Neuronal stem cell (in vitro differentiated cells): Measurements from ENCODE around the gene AMOTL1.

ENCODE experiments used
- DNase-seq: peaks from one replicate; pipeline ENCODE4 v3.0.0-alpha.2; 2013; ENCODE audit warnings: low spot score
- H2AFZ ChIP-seq: one replicate; pipeline ENCODE4 v1.6.1; 2013; ENCODE audit warnings: mild to moderate bottlenecking, low read length, inconsistent platforms
- H2AK5ac ChIP-seq: 2 replicates; pipeline ENCODE4 v1.6.1; 2013; ENCODE audit warnings: low read depth, mild to moderate bottlenecking, inconsistent platforms, low read length, moderate library complexity, mixed read lengths
- H2BK120ac ChIP-seq: 2 replicates; pipeline ENCODE4 v1.6.1; 2013; ENCODE audit warnings: low read depth, mild to moderate bottlenecking, inconsistent platforms, low read length, moderate library complexity, mixed read lengths
- H2BK12ac ChIP-seq: one replicate; pipeline ENCODE4 v1.6.1; 2013; ENCODE audit warnings: low read length, inconsistent platforms
- H2BK15ac ChIP-seq: 2 replicates; pipeline ENCODE4 v1.6.1; 2013; ENCODE audit warnings: mild to moderate bottlenecking, low read length, inconsistent platforms, mixed read lengths
- H2BK5ac ChIP-seq: one replicate; pipeline ENCODE4 v1.6.1; 2013; ENCODE audit warnings: inconsistent platforms, mild to moderate bottlenecking, low read length, moderate library complexity
- H3K14ac ChIP-seq: one replicate; pipeline ENCODE4 v1.6.1; 2013; ENCODE audit warnings: low read length, inconsistent platforms
- H3K18ac ChIP-seq: 2 replicates; pipeline ENCODE4 v1.6.1; 2013; ENCODE audit warnings: low read length, inconsistent platforms
- H3K23ac ChIP-seq: 2 replicates; pipeline ENCODE4 v1.6.1; 2013; ENCODE audit warnings: low read depth, mild to moderate bottlenecking, mixed read lengths, low read length, inconsistent platforms; ENCODE audit not compliant: poor library complexity
- H3K27ac ChIP-seq: replicated peaks from 3 replicates; pipeline ENCODE4 v1.5.1; 2013; ENCODE audit warnings: low read length, inconsistent platforms
- H3K27me3 ChIP-seq, 3 experiments: 2 replicates each; pipeline ENCODE4 v1.6.1; 2013; ENCODE audit warnings: low read length in 3 of 3, mild to moderate bottlenecking in 2 of 3, inconsistent platforms in 1 of 3, low read depth in 1 of 3, mixed read lengths in 1 of 3, moderate library complexity in 1 of 3; ENCODE audit not compliant: control insufficient read depth in 3 of 3, insufficient read depth in 3 of 3
- H3K36me3 ChIP-seq, 2 donors: replicated peaks in 1 of 2; 2 replicates each; pipeline ENCODE4 v1.6.1; 2013; ENCODE audit warnings: low read length in 2 of 2; ENCODE audit not compliant: control insufficient read depth in 2 of 2, insufficient read depth in 2 of 2
- H3K4ac ChIP-seq: 2 replicates; pipeline ENCODE4 v1.6.1; 2013; ENCODE audit warnings: inconsistent platforms, mild to moderate bottlenecking, low read length, moderate library complexity
- H3K4me1 ChIP-seq, 2 donors: 1 replicate in 1 of 2; 2 replicates in 1 of 2; pipeline ENCODE4 v1.6.1; 2013; ENCODE audit warnings: low read length in 2 of 2, low read depth in 1 of 2; ENCODE audit not compliant: control insufficient read depth in 2 of 2, insufficient read depth in 1 of 2
- H3K4me2 ChIP-seq: one replicate; pipeline ENCODE4 v1.6.1; 2013; ENCODE audit warnings: mild to moderate bottlenecking, low read length, inconsistent platforms; ENCODE audit not compliant: insufficient read depth, poor library complexity, severe bottlenecking
- H3K4me3 ChIP-seq, 2 donors: 2 replicates each; pipeline ENCODE4 v1.5.1; 2013; ENCODE audit warnings: low read length in 2 of 2, mild to moderate bottlenecking in 2 of 2, inconsistent platforms in 1 of 2, moderate library complexity in 1 of 2
- H3K79me1 ChIP-seq: one replicate; pipeline ENCODE4 v1.6.1; 2013; ENCODE audit warnings: low read depth, mild to moderate bottlenecking, inconsistent platforms, low read length, moderate library complexity
- H3K9ac ChIP-seq: one replicate; pipeline ENCODE4 v1.6.1; 2013; ENCODE audit warnings: mild to moderate bottlenecking, low read depth, low read length, inconsistent platforms; ENCODE audit not compliant: poor library complexity
- H3K9me3 ChIP-seq, 2 donors: replicated peaks in 1 of 2; 2 replicates each; pipeline versions ENCODE3 to v1.6.1; 2013; ENCODE audit warnings: low read length in 2 of 2, mild to moderate bottlenecking in 2 of 2, inconsistent platforms in 1 of 2, low read depth in 1 of 2, mixed read lengths in 1 of 2, moderate library complexity in 1 of 2; ENCODE audit not compliant: control insufficient read depth in 2 of 2, insufficient read depth in 1 of 2
- H4K8ac ChIP-seq: one replicate; pipeline ENCODE4 v1.6.1; 2013; ENCODE audit warnings: low read depth, mild to moderate bottlenecking, inconsistent platforms, low read length, moderate library complexity
- H4K91ac ChIP-seq: one replicate; pipeline ENCODE4 v1.6.1; 2013; ENCODE audit warnings: low read length, low read depth, mild to moderate bottlenecking, inconsistent platforms; ENCODE audit not compliant: poor library complexity
- WGBS, 2 donors: extraction: QIAGEN DNeasy Blood & Tissue Kit; methylation state at CpG; one replicate each; pipeline ENCODE4 v1.1.7; 2013; ENCODE audit warnings: missing lambda C conversion rate in 2 of 2, mixed read lengths in 1 of 2; ENCODE audit not compliant: insufficient read length in 2 of 2, insufficient replicate concordance in 1 of 2; ENCODE audit errors: extremely low coverage in 2 of 2; 5-methylcytosine and 5-hydroxymethylcytosine counted together

The AMOTL1 gene

GRCh38 chr11:94830722-94831510, 62.8 kb downstream of the AMOTL1 start:
- no peak for DNase-seq
- H3K79me1 ChIP-seq, result no peaks in the 10 kb centered on the region
- H2AFZ ChIP-seq, result no peak overlapping the region
- H3K23ac ChIP-seq, result no peak overlapping the region
- H3K4me2 ChIP-seq, result no peak overlapping the region
- H3K9me3 ChIP-seq, result peaks cover 4 to 12% of the 10 kb centered on the region in 2 donors
- H3K9ac ChIP-seq, result no peak overlapping the region
- no peak overlapping the region for H2AK5ac ChIP-seq
- no peak overlapping the region for H4K91ac ChIP-seq
- H3K27ac ChIP-seq, result no peak overlapping the region
- H3K4me1 ChIP-seq, result peaks cover 2 to 5% of the 10 kb centered on the region in 2 donors
- no peak overlapping the region for H2BK120ac ChIP-seq
- no peaks in the 10 kb centered on the region for H3K27me3 ChIP-seq
- no peak overlapping the region for H3K4me3 ChIP-seq
- H2BK15ac ChIP-seq, result no peak overlapping the region
- H3K18ac ChIP-seq, result no peak overlapping the region
- WGBS, 2 donors, result no CpG with 5 or more reads among the region's 5 CpGs
- peaks cover 32 to 97% of the 10 kb centered on the region in 2 donors for H3K36me3 ChIP-seq
- no peak overlapping the region for H4K8ac ChIP-seq
- no peak overlapping the region for H2BK5ac ChIP-seq
- no peak overlapping the region for H3K4ac ChIP-seq
- no peak overlapping the region for H2BK12ac ChIP-seq
- no peak overlapping the region for H3K14ac ChIP-seq

- H3K18ac ChIP-seq, result no peak overlapping the region
- no peak overlapping the region for H2BK15ac ChIP-seq
- H2BK12ac ChIP-seq, result no peak overlapping the region
- no CpG with 5 or more reads among the region's 3 CpGs for WGBS, 2 donors
- no peak overlapping the region for H3K9ac ChIP-seq
- no peak for DNase-seq
- H3K9me3 ChIP-seq, result peaks cover 4 to 10% of the 10 kb centered on the region in 2 donors
- H3K4me2 ChIP-seq, result no peak overlapping the region
- no peak overlapping the region for H3K23ac ChIP-seq
- H3K4ac ChIP-seq, result no peak overlapping the region
- no peak overlapping the region for H4K91ac ChIP-seq
- H3K36me3 ChIP-seq, result peaks cover 29 to 97% of the 10 kb centered on the region in 2 donors
- H3K27ac ChIP-seq, result no peak overlapping the region
- H2AFZ ChIP-seq, result no peak overlapping the region
- no peak overlapping the region for H2AK5ac ChIP-seq
- no peak overlapping the region for H4K8ac ChIP-seq
- H3K4me3 ChIP-seq, result no peak overlapping the region
- H2BK5ac ChIP-seq, result no peak overlapping the region
- H2BK120ac ChIP-seq, result no peak overlapping the region
- no peaks in the 10 kb centered on the region for H3K79me1 ChIP-seq
- peaks cover 0 to 5% of the 10 kb centered on the region in 2 donors for H3K4me1 ChIP-seq
- H3K14ac ChIP-seq, result no peak overlapping the region
- H3K27me3 ChIP-seq, result no peaks in the 10 kb centered on the region
These were observed 63.4 kb downstream of the AMOTL1 start for GRCh38 chr11:94831529-94831928.

GRCh38 chr11:94832604-94833235, 64.6 kb downstream of the AMOTL1 start:
- H2AK5ac ChIP-seq, result no peak overlapping the region
- H3K36me3 ChIP-seq, result peaks cover 23 to 97% of the 10 kb centered on the region in 2 donors
- H3K4ac ChIP-seq, result no peak overlapping the region
- no peak overlapping the region for H4K8ac ChIP-seq
- H3K18ac ChIP-seq, result no peak overlapping the region
- H2AFZ ChIP-seq, result no peak overlapping the region
- H3K4me3 ChIP-seq, result no peak overlapping the region
- no peak for DNase-seq
- WGBS, 2 donors, result no CpG with 5 or more reads among the region's 4 CpGs
- H3K79me1 ChIP-seq, result no peaks in the 10 kb centered on the region
- H3K4me2 ChIP-seq, result no peak overlapping the region
- no peak overlapping the region for H3K23ac ChIP-seq
- H3K14ac ChIP-seq, result no peak overlapping the region
- H2BK5ac ChIP-seq, result no peak overlapping the region
- H3K9me3 ChIP-seq, result peaks cover 0 to 2% of the 10 kb centered on the region in 2 donors
- H4K91ac ChIP-seq, result no peak overlapping the region
- no peak overlapping the region for H3K27ac ChIP-seq
- no peak overlapping the region for H3K9ac ChIP-seq
- H2BK120ac ChIP-seq, result no peak overlapping the region
- no peak overlapping the region for H2BK12ac ChIP-seq
- no peaks in the 10 kb centered on the region for H3K4me1 ChIP-seq
- H3K27me3 ChIP-seq, result no peaks in the 10 kb centered on the region
- H2BK15ac ChIP-seq, result no peak overlapping the region

DNA sequence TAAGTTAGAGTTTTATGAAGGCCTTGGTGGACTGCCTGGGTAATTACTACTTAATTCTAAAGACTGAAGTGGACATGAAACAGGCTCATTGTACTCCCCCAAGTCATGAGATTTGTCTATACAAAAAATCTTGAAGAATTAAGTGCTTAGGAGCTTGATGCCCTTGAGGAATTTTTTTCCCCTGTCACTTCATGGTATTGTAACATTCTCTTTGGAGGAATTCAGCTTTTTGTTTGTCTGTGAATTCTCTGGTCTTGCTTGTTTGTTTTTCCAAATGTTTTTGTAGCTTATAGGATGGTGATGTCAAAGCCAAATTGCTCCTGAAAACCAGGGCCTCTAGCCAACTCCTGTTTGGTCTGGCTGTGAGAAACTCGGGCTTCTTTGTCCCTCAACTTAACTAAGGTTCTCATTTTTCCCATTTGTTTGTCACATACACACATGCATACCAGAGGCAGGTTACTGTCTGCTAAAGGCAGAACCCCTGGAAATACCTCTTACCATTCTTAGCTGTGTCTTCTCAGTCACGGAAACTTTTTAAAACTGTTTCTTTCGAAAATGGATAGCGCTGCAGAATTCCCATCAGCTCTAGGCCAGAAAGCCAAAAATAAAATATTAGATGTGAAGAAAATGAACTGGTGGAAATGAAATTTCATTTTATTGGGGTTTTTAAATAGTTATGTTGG, 66.9 kb downstream of the AMOTL1 start:
- Histone ChIP-seq H3K9me3 (peaks cover 0 to 2% of the 10 kb centered on the region in 2 donors), H3K79me1 (no peaks in the 10 kb centered on the region), H3K18ac (no peak overlapping the region), H3K27ac (no peak overlapping the region), H3K4me1 (no peaks in the 10 kb centered on the region), H3K4ac (no peak overlapping the region), H3K14ac (no peak overlapping the region), H2AFZ (no peak overlapping the region), H2BK120ac (no peak overlapping the region), H2BK15ac (no peak overlapping the region), H2BK12ac (no peak overlapping the region), H2BK5ac (no peak overlapping the region), H4K8ac (no peak overlapping the region), H3K4me3 (no peak overlapping the region), H2AK5ac (no peak overlapping the region), H3K4me2 (no peak overlapping the region), H3K36me3 (peaks cover 19 to 96% of the 10 kb centered on the region in 2 donors), H3K9ac (no peak overlapping the region), H3K23ac (no peak overlapping the region), H4K91ac (no peak overlapping the region), H3K27me3 (no peaks in the 10 kb centered on the region)
- no CpG with 5 or more reads among the region's 4 CpGs for WGBS, 2 donors
- DNase-seq, result no peak
